Brain microvascular endothelial cell (primary cell): Measurements from ENCODE around the gene CAMTA1.

ENCODE experiments used
- DNase-seq: peaks from one replicate; pipeline ENCODE4 v3.0.0-alpha.2; 2020
- H3K27ac ChIP-seq: fragments of 250-450 bp; sonication (Bioruptor Pico); 2 replicates; pipeline ENCODE4 v1.5.1; 2020; ENCODE audit warnings: mild to moderate bottlenecking, moderate library complexity
- H3K27me3 ChIP-seq: fragments of 250-450 bp; sonication (Bioruptor Pico); replicated peaks from 2 replicates; pipeline ENCODE4 v1.5.1; 2020; ENCODE audit warnings: mild to moderate bottlenecking
- H3K36me3 ChIP-seq: fragments of 250-450 bp; sonication (Bioruptor Pico); replicated peaks from 2 replicates; pipeline ENCODE4 v1.5.1; 2020; ENCODE audit warnings: mild to moderate bottlenecking
- H3K4me3 ChIP-seq: 2 replicates; pipeline ENCODE4 v1.5.1; 2011; ENCODE audit warnings: low read depth, mild to moderate bottlenecking, control low read depth, low read length, moderate library complexity
- in situ Hi-C: cut with HindIII; loops from 2 replicates; pipeline ENCODE4 v1.10.0; 2017; ENCODE audit warnings: low sequenced_read_pairs, low pct_ligation_motif_present
- TF ChIP-seq, protein P1 (sequence below): IDR thresholded peaks from 2 replicates; pipeline ENCODE4 v1.5.1; 2011; ENCODE audit warnings: low read depth, mild to moderate bottlenecking, moderate library complexity, low read length, control low read depth, inconsistent platforms; ENCODE audit errors: missing control alignments

Gene CAMTA1

DNA sequence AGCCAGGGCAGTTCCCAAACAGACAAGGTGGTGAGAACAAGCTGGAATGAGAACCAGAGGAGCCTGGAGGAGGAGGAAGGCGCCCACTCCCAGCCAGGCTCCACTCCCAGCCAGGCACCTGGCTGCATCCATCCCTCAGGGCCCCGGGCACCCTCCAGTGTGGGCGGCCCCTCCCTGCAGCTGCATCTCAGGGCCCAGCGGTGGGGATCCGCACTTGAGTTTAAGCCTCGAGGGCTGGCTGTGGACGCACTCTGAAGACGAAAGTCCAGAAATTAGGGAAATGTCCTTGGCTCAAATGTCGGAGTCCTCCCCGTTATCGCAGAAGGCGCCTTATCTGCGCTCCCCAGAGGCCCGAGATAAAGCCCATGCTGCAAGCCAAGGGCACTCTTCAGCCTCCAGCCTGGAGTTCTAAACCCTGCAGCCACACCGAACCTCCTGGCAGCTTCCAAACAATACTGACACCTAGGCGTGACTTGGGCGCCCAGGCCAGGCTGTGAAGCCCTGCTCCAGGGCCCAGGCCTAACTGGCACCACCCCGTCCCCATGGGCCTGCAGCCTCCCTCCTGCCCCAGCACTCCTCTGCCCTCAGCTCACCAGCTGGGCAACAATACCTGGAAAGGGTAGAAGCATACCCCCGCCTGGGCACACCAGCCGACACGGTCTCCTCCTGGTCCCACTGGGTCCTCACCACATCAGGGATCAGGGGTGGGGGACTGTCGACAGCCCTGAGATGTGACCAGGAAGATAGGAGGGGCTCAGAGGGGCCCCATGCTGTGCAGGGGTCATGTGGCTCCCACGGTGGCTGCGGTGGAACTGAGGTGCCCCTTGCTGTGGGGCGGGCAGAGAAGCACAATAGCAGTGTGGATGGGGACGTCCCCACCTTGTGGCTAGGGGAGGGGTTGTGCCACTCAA, 801.0 kb downstream of the CAMTA1 start:
- no peak for DNase-seq
- in situ Hi-C loops: no loop called here
- TF ChIP-seq, protein P1, sequence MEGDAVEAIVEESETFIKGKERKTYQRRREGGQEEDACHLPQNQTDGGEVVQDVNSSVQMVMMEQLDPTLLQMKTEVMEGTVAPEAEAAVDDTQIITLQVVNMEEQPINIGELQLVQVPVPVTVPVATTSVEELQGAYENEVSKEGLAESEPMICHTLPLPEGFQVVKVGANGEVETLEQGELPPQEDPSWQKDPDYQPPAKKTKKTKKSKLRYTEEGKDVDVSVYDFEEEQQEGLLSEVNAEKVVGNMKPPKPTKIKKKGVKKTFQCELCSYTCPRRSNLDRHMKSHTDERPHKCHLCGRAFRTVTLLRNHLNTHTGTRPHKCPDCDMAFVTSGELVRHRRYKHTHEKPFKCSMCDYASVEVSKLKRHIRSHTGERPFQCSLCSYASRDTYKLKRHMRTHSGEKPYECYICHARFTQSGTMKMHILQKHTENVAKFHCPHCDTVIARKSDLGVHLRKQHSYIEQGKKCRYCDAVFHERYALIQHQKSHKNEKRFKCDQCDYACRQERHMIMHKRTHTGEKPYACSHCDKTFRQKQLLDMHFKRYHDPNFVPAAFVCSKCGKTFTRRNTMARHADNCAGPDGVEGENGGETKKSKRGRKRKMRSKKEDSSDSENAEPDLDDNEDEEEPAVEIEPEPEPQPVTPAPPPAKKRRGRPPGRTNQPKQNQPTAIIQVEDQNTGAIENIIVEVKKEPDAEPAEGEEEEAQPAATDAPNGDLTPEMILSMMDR: no peak
- no peak overlapping the region for H3K4me3 ChIP-seq
- no peaks in the 10 kb centered on the region for H3K27me3 ChIP-seq
- H3K36me3 ChIP-seq: no peaks in the 10 kb centered on the region
- no peak overlapping the region for H3K27ac ChIP-seq

- no peaks in the 10 kb centered on the region for H3K27me3 ChIP-seq
- TF ChIP-seq, protein P1: no peak
- no peak overlapping the region for H3K4me3 ChIP-seq
- in situ Hi-C loops: no loop called here
- H3K27ac ChIP-seq: no peak overlapping the region
- H3K36me3 ChIP-seq: no peaks in the 10 kb centered on the region
- DNase-seq: no peak
Observed at GRCh38 chr1:7587108-7587772, 802.0 kb downstream of the CAMTA1 start.

GRCh38 chr1:7587773-7588456, 802.7 kb downstream of the CAMTA1 start:
- in situ Hi-C loops: no loop called here
- TF ChIP-seq, protein P1: no peak
- no peak overlapping the region for H3K4me3 ChIP-seq
- no peak overlapping the region for H3K27ac ChIP-seq
- DNase-seq: no peak
- H3K27me3 ChIP-seq: no peaks in the 10 kb centered on the region
- H3K36me3 ChIP-seq: no peaks in the 10 kb centered on the region

- H3K27ac ChIP-seq: no peak overlapping the region
- TF ChIP-seq, protein P1: no peak
- H3K27me3 ChIP-seq: no peaks in the 10 kb centered on the region
- no peak for DNase-seq
- no peaks in the 10 kb centered on the region for H3K36me3 ChIP-seq
- in situ Hi-C loops: no loop called here
- no peak overlapping the region for H3K4me3 ChIP-seq
Observed at GRCh38 chr1:7588457-7588827, 803.2 kb downstream of the CAMTA1 start.

GRCh38 chr1:7589080-7589735, 804.0 kb downstream of the CAMTA1 start:
- Histone ChIP-seq H3K27ac (no peak overlapping the region), H3K36me3 (no peaks in the 10 kb centered on the region), H3K4me3 (no peak overlapping the region), H3K27me3 (no peaks in the 10 kb centered on the region)
- TF ChIP-seq, protein P1: no peak
- in situ Hi-C loops: no loop called here
- DNase-seq: no peak
